Thyroid gland (tissue), 4 donors: Measurements from ENCODE around the gene C5orf63. TPM values are rescaled to one million over a fixed set of nuclear protein-coding genes. Genes with fewer than 3 reads are reported as not detected.
"Not testable (repeated sequence)": the region's sequence is repeated elsewhere in the genome, so short reads cannot be mapped to it uniquely, and the experiment has no call there.

Experiments
- DNase-seq, 2 donors: peaks; one replicate each; pipeline ENCODE4 v3.0.0-alpha.2; 2019
- H3K27ac ChIP-seq, 3 donors: fragments of 200-600 bp; sonication (generic); 1 replicate in 2 of 3; 2 replicates in 1 of 3; pipeline ENCODE4 v1.5.1; 2016 to 2019; ENCODE audit warnings: mild to moderate bottlenecking in 1 of 3, moderate library complexity in 1 of 3
- H3K27me3 ChIP-seq: fragments of 200-600 bp; sonication (generic); one replicate; pipeline ENCODE4 v1.5.1; 2019
- H3K36me3 ChIP-seq, 2 donors: fragments of 200-600 bp; sonication (generic); one replicate each; pipeline ENCODE4 v1.5.1; 2016 to 2019
- H3K4me1 ChIP-seq, 2 donors: fragments of 200-600 bp; sonication (generic); one replicate each; pipeline ENCODE4 v1.5.1; 2017 to 2019
- H3K4me3 ChIP-seq, 3 donors: fragments of 200-600 bp; sonication (generic); replicated peaks in 1 of 3; 1 replicate in 2 of 3; 2 replicates in 1 of 3; pipeline ENCODE4 v1.5.1; 2016; ENCODE audit warnings: mild to moderate bottlenecking in 1 of 3
- H3K9me3 ChIP-seq: fragments of 200-600 bp; sonication (generic); one replicate; pipeline ENCODE4 v1.5.1; 2017
- CTCF ChIP-seq, 6 experiments: fragments of 200-600 bp in 3 of 6; fragments of 450-650 bp in 3 of 6; sonication (generic) in 3 of 6; IDR thresholded peaks; one replicate each; pipeline ENCODE4 v1.5.1; 2016 to 2019; ENCODE audit warnings: antibody characterized with exemption in 6 of 6, mild to moderate bottlenecking in 2 of 6, inconsistent platforms in 1 of 6, moderate library complexity in 1 of 6
- POLR2A ChIP-seq, 2 donors: fragments of 450-650 bp; IDR thresholded peaks; one replicate each; pipeline ENCODE4 v1.6.1; 2017; ENCODE audit warnings: antibody characterized with exemption in 2 of 2, mild to moderate bottlenecking in 2 of 2, moderate library complexity in 1 of 2
- WGBS, 2 donors: methylation state at CpG; one replicate each; pipeline ENCODE4 v1.1.5; 2017; 5-methylcytosine and 5-hydroxymethylcytosine counted together
- intact Hi-C: fragments of 100-400 bp; cut with DNase I; formaldehyde crosslinking; loops from one replicate; pipeline ENCODE4 v1.15.1; 2023
- total RNA-seq, 4 donors: library from RNA; depleted of rRNA; stranded (reverse); fragments of >200 nt; gene quantifications; one replicate each; pipeline ENCODE4 v1.2.3, GENCODE V29; 2016

C5orf63 gene
- 10 to 100 TPM in 1 of 4 donors, 1 to 10 TPM in 3; 4.3 to 13.7 (median 6.6) TPM for total RNA-seq

GRCh38 chr5:127072861-127073846 is at the start of gene C5orf63:
Gene C5orf63 (minus strand): TSS chr5:127073502. CDS start chr5:127058995, 14,507 bp downstream.
- no peaks in the 10 kb centered on the region for H3K36me3 ChIP-seq
- no peaks in the 10 kb centered on the region for H3K4me1 ChIP-seq
- intact Hi-C loops = no loop called here
- H3K9me3 ChIP-seq = no peaks in the 10 kb centered on the region
- 22 to 30% methylated on average over 37 to 46 of the region's 56 CpGs for WGBS, 2 donors
- peak within 1 kb of the TSS in 1 of 3 donors; percentile 9 for H3K27ac ChIP-seq
- DNase-seq = peak; percentile 62 to 73
- peak within 1 kb of the TSS in 2 of 3 donors; percentile 40 to 71 for H3K4me3 ChIP-seq
- no peaks in the 10 kb centered on the region for H3K27me3 ChIP-seq
- TF ChIP-seq CTCF (IDR thresholded peaks at IDR 0.05) (peak in 3 of 6 experiments; percentile 23 to 43 (median 23)), POLR2A (IDR thresholded peaks at IDR 0.05) (peak in 1 of 2 donors; percentile 29)

- Histone ChIP-seq H3K27ac (no peak overlapping the region), H3K27me3 (no peaks in the 10 kb centered on the region), H3K36me3 (no peaks in the 10 kb centered on the region), H3K4me3 (no peak overlapping the region), H3K9me3 (no peaks in the 10 kb centered on the region), H3K4me1 (no peaks in the 10 kb centered on the region)
- WGBS, 2 donors = 89 to 96% methylated on average over 3 of the region's 3 CpGs
- intact Hi-C loops = no loop called here
- TF ChIP-seq CTCF (IDR thresholded peaks at IDR 0.05) (no peak), POLR2A (IDR thresholded peaks at IDR 0.05) (no peak)
- DNase-seq = no peak
Measured at GRCh38 chr5:127112347-127112864, 39.1 kb upstream of the C5orf63 start.

- Histone ChIP-seq H3K36me3 (no peaks in the 10 kb centered on the region), H3K27ac (no peak overlapping the region), H3K4me3 (no peak overlapping the region), H3K27me3 (no peaks in the 10 kb centered on the region), H3K9me3 (no peaks in the 10 kb centered on the region), H3K4me1 (no peaks in the 10 kb centered on the region)
- WGBS, 2 donors = 70 to 75% methylated on average over 2 of the region's 2 CpGs
- intact Hi-C loops = no loop called here
- TF ChIP-seq CTCF (IDR thresholded peaks at IDR 0.05) = no peak
- no peak for DNase-seq
Measured at GRCh38 chr5:127111112-127111511, 37.8 kb upstream of the C5orf63 start.

GRCh38 chr5:127108624-127109260 is 35.4 kb upstream of the C5orf63 start:
- H3K27me3 ChIP-seq, H3K36me3 ChIP-seq, H3K27ac ChIP-seq, H3K4me3 ChIP-seq, intact Hi-C loops, H3K4me1 ChIP-seq, DNase-seq, H3K9me3 ChIP-seq: not testable (repeated sequence)
- 87 to 91% methylated on average over 8 to 9 of the region's 9 CpGs for WGBS, 2 donors

- Histone ChIP-seq H3K27ac (no peak overlapping the region), H3K36me3 (no peaks in the 10 kb centered on the region), H3K27me3 (no peaks in the 10 kb centered on the region), H3K9me3 (no peaks in the 10 kb centered on the region), H3K4me1 (no peaks in the 10 kb centered on the region), H3K4me3 (no peak overlapping the region)
- intact Hi-C loops = no loop called here
- no peak for TF ChIP-seq POLR2A (IDR thresholded peaks at IDR 0.05)
- no peak for TF ChIP-seq CTCF (IDR thresholded peaks at IDR 0.05)
- DNase-seq = no peak
Measured at GRCh38 chr5:127101935-127102334, 28.6 kb upstream of the C5orf63 start.
